GM12891 (cell line): ENCODE data around the gene VPS37D.

Source experiments
- DNase-seq: peaks from one replicate; pipeline ENCODE4 v3.0.0; 2011; ENCODE audit warnings: low spot score; ENCODE audit not compliant: insufficient read length
- FAIRE-seq: peaks from 2 replicates; lab custom pipeline; 2011; peaks lifted over from hg19 to GRCh38; lab: Jason Lieb, UNC
- PAX5 ChIP-seq: IDR thresholded peaks from 2 replicates; pipeline ENCODE4 v1.6.1; 2011; ENCODE audit warnings: low read length, moderate library complexity, mild to moderate bottlenecking; ENCODE audit not compliant: insufficient read depth, severe bottlenecking
- POLR2A ChIP-seq: IDR thresholded peaks from 2 replicates; pipeline ENCODE4 v1.6.1; 2011; ENCODE audit warnings: low read depth, low read length, control low read depth
- POLR2AphosphoS5 ChIP-seq: IDR thresholded peaks from 2 replicates; pipeline ENCODE4 v1.6.1; 2011; ENCODE audit warnings: low read depth, low read length, control low read depth
- POU2F2 ChIP-seq: IDR thresholded peaks from 2 replicates; pipeline ENCODE4 v1.6.1; 2011; ENCODE audit warnings: low read depth, mild to moderate bottlenecking, control low read depth, low read length, moderate library complexity
- SPI1 ChIP-seq: IDR thresholded peaks from 2 replicates; pipeline ENCODE4 v1.6.1; 2011; ENCODE audit warnings: low read depth, low read length, control low read depth
- TAF1 ChIP-seq: IDR thresholded peaks from 2 replicates; pipeline ENCODE4 v1.6.1; 2011; ENCODE audit warnings: low read depth, low read length, control low read depth

The VPS37D gene

DNA sequence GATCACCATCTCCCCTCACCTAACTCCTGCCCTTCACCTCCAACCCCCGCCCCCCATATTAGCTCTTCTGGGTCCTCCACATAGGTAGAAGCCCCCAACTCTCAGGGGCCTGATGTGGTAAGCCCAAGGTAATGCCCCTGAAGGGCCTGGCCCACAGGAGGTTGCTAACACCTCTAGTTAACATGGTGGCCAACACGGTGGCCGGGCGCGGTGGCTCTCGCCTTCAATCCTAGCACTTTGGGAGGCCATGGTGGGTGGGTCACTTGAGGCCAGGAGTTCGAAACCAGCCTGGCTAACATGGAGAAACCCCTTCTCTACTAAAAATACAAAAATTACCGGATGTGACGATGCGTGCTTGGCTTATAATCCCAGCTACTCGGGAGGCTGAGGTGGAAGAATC lies 42.4 kb upstream of the VPS37D start:
- DNase-seq = no peak

DNA sequence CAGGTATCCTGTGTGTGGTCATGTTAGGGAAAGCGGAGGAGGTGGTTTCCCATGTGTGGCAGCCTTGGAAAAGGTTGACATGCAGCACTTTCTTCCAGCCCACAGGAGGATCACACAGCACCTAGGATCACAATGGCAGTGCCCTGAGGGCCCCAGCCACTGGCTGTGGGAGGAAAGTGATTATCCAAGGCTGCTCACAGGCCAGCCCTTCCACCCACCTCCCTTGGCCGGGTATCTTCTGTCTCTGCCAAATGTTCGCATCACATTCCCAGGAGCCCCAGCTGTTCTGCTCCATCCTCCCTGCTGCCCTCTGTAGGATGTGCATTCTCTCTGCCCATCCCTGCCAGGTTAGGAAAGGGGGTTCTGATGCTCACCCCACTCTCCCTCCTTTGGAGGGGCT lies 40.8 kb upstream of the VPS37D start:
- TF ChIP-seq POLR2AphosphoS5 (no peak), PAX5 (no peak), POU2F2 (no peak), POLR2A (no peak), TAF1 (no peak), SPI1 (no peak)
- no peak for FAIRE-seq
- DNase-seq = no peak

More for the DNA sequence above, 42.4 kb upstream of the VPS37D start:
- FAIRE-seq = no peak
- TF ChIP-seq POU2F2 (no peak), POLR2A (no peak), TAF1 (no peak)

DNA sequence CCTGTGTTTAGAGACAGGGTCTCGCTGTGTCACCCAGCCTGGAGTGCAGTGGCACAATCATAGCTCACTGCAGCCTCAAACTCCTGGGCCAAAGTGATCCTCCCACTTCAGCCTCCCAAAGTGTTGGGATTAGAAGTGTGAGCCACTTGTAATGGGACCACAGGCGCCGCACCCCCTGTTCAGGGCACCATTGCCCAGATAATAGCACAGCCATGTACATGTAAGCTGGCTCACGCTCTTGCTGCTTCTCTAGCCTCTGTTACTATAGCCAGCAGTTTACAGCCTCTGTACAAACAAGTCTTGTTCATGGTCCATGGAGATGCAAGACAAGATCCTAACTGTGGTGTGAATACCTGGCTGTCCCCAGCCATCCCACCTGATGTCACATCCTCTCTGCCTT lies 39.1 kb upstream of the VPS37D start:
- DNase-seq (no peak), FAIRE-seq (no peak)
- no peak for TF ChIP-seq POLR2A
- TF ChIP-seq TAF1 = no peak
- no peak for TF ChIP-seq POU2F2
- no peak for TF ChIP-seq SPI1
- no peak for TF ChIP-seq PAX5
- no peak for TF ChIP-seq POLR2AphosphoS5

DNA sequence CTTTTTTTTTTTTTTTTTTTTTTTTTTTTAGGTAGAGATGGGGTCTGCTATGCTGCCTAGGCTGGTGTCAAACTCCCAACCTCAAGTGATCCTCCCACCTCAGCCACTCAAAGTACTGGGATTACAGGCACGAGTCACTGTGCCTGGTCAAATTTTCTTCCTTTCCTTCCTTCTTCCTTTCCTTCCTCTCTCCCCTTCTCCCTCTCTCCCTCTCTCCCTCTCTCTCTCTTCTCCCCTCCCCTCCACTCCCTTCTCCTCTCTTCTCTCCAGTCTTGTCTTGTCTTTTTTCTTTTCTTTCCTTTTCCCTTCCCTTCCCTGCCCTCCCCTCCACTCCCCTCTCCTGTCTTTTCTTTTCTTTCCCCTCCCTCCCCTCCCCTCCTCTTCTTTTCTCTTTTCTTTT lies 36.1 kb upstream of the VPS37D start:
- FAIRE-seq = no peak
- no peak for DNase-seq
- TF ChIP-seq POU2F2 = no peak
- TF ChIP-seq SPI1 = no peak
- no peak for TF ChIP-seq POLR2AphosphoS5
- TF ChIP-seq TAF1 = no peak
- no peak for TF ChIP-seq PAX5
- TF ChIP-seq POLR2A = no peak

DNA sequence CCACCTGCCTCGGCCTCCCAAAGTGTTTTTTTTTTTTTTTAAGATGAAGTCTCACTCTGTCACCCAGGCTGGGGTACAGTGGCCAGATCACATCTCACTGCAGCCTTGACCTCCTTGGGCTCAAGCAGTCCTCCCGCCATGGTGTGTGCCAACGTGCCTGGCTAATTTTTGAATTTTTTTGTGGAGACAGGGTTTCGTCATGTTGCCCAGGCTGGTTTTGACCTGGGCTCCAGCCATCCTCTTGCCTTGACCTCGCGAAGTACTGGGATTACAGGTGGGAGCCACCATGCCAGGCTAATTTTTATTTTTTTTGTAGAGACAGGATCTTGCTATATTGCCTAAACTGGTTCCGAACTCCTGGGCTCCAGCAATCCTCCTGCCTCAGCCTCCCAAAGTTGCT lies 34.3 kb upstream of the VPS37D start:
- DNase-seq = no peak
- TF ChIP-seq SPI1 (no peak), POLR2A (no peak), TAF1 (no peak)
- no peak for FAIRE-seq

DNA sequence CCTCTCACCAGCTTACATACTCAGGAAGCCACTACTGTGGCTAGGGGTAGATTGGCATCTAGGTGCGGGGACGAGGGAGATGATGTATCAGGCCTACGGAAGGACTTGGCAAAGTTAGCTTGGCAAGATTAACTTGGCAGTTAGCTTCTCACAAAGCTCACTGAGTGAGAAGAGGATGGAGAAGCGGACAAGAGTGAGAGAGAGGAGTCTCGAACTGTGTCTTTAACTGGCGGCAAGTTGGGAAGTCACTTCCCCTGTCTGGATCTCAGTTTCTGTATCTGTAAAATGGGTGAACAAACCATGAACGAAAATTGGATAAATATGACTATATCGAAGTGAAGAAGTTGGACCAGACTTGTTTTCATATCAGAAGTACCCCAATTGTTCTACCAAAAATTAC lies 33.8 kb upstream of the VPS37D start:
- FAIRE-seq (no peak), DNase-seq (no peak)
- TF ChIP-seq POLR2AphosphoS5 (no peak), SPI1 (no peak), PAX5 (no peak)

DNA sequence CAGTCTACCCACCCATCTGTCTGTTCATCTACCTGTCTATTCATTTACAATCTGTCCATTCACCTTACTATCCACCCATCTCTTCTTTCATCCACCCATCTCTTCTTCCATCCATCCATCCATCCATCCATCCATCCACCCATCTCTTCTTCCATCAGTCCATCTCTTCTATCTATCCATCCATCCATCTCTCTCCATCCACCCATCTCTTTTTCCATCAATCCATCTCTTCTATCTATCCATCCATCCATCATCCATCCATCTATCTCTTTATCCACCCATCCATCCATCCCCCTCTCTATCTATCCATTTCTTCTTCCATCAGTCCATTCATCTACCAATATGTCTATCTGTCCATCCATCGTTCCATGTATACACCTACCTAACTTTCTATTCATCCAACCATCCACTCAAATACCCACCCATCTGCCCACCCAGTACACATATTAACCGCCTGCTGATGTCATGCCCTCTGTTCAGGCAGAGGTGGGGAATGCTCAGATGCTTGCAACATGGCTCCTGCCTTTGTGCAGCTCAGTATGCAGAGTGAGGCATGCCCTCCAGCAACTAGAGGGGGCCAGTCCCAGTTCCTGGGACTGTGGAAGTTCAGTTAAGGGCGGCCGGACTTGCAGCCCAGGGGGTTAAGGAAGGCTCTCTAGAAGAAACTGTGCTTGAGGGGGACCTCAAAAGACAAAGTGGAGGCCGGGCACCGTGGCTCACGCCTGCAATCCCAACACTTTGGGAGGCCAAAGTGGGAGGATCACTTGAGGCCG lies 32.0 kb upstream of the VPS37D start:
- FAIRE-seq (no peak), DNase-seq (no peak)
- TF ChIP-seq PAX5 = no peak
- no peak for TF ChIP-seq TAF1
- TF ChIP-seq POLR2A = no peak
- TF ChIP-seq SPI1 = no peak
- TF ChIP-seq POLR2AphosphoS5 = no peak
- no peak for TF ChIP-seq POU2F2

DNA sequence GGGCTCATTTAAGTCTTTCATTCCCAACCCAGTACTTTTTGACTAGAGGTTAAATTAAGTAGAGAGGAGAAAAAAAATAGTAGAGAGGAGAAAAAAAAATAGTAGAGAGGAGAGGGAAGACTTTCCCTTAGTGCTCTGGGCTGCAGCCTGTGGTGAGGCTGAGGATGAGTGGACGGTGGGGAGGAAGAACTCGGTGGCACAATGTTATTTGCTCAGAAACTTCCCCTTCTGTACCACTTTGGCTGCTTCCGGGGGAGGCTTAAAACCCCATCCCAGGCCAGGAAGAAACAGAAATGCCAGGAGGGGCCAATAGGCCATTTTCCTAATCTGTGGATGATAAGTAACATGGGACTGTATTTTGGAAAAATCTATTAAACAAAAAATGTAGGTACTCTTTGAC lies 28.7 kb upstream of the VPS37D start:
- FAIRE-seq = no peak
- TF ChIP-seq POLR2A (no peak), PAX5 (no peak), SPI1 (no peak), TAF1 (no peak)
- DNase-seq = no peak

DNA sequence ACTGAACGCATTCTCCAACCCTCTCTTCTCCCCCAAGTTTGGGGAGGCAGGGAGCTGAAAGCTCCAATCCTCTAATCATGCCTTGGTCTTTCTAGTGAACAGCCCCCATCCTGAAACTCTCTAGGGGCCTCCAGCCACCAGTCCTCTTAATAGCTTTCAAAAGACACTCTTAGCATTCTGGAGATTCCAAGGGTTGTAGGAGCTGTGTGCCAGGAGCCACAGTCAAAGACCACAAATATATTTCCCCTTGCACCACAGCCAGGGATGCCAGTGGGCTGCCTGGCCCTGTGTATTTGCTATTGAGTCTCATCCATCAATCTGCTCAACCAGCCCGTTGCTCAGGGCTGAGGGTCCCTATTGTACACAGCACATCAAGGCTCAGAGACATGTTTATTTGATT lies 24.8 kb upstream of the VPS37D start:
- DNase-seq (no peak), FAIRE-seq (no peak)
- TF ChIP-seq PAX5 (no peak), POLR2AphosphoS5 (no peak), TAF1 (no peak), SPI1 (no peak), POLR2A (no peak), POU2F2 (no peak)

DNA sequence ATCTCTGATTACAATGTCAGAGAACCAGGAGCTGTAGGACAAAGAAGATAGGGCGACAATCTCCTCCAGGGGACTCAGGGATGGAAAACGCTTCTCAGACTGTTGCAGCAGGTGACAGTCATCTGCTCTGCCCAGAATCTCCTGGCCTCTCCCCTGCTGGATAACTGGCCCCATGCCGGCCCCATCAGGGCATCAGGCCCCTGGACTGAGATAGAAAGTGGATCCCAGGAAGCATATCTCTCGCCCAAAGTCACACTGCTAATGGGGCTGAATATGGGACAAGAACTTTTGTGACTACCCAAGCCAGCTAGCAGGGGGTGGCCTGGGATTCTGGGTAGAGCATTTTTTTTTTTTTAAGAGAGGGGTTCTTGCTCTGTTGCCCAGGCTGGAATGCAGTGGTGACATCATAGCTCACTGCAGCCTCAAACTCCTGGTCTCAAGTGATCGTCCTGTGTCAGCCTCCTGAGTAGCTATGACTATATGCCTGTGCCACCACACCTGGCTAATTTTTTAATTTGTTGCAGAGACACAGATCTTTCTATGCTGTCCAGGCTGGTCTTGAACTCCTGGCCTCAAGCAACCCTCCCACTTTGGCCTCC lies 22.8 kb upstream of the VPS37D start:
- DNase-seq (no peak), FAIRE-seq (no peak)

More for the DNA sequence above, 22.8 kb upstream of the VPS37D start:
- TF ChIP-seq POLR2AphosphoS5 (no peak), POU2F2 (no peak), TAF1 (no peak), SPI1 (no peak), POLR2A (no peak), PAX5 (no peak)
